ENCODE data around the gene NUDC. TPM values are rescaled to one million over a fixed set of nuclear protein-coding genes. Genes with fewer than 3 reads are reported as not detected.
A peak's percentile ranks its signal among the peaks of the same experiment; 100 is the strongest.

The NUDC gene
- total and polyA plus RNA-seq, 2 of the 13 experiments (the other 11 are each of a cell fraction or from before 2014, with no cell fraction given), result 34.7 to 104 TPM

DNA sequence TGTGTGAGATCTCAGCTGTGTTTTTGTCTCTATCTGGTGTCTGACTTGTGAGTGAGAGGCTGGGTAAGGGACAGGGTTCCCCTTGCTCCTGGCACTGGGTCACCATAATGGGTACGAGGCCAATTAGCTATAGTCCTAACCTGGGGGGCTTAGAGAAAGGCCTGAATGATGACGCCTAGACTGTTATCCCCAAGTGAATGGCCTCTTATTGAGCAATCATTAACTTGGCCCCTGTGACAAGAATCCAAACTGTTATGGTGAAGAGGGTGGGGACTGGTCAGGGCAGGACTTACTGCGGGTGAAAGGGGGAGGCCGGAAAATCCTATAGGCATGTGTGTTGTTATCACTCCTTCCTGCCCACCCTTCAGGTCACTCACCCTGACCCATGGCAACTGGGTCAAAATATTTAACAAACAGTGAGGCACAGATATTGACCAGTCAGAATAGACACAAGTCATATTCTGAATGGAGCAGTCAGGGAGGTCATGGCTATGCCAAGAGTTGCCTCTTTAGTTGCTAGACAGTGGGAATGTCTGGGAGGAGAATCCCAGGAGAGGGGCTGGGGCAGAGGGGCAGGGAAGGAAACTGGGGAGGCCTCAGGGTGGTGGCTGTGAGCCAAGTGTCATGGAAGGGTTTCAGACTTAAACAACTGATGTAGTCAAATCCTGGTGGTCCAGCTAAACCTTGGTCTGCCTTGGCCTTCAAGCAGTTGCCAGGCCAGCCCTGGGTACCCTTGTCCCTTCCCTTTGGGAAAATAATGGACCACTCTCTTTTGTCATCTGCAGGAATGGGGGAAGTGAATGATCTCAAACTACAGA lies 11.0 kb upstream of the NUDC start (continued):
- TF ChIP-seq, protein P1, sequence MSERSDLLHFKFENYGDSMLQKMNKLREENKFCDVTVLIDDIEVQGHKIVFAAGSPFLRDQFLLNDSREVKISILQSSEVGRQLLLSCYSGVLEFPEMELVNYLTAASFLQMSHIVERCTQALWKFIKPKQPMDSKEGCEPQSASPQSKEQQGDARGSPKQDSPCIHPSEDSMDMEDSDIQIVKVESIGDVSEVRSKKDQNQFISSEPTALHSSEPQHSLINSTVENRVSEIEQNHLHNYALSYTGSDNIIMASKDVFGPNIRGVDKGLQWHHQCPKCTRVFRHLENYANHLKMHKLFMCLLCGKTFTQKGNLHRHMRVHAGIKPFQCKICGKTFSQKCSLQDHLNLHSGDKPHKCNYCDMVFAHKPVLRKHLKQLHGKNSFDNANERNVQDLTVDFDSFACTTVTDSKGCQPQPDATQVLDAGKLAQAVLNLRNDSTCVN (CRISPR knock-in tag; IDR thresholded peaks at IDR 0.05; ENCODE audit: borderline replicate concordance), result peak; percentile 36; the same call in 1 of the 2 replicates
- TF ChIP-seq BORCS8-MEF2B (CRISPR knock-in tag; IDR thresholded peaks at IDR 0.05) (peak; percentile 67; the same call in 1 of the 2 replicates), ZNF780A (CRISPR knock-in tag; IDR thresholded peaks at IDR 0.05) (no peak), ZNF326 (CRISPR knock-in tag; IDR thresholded peaks at IDR 0.05; ENCODE audit: borderline replicate concordance) (no peak), PAF1 (CRISPR knock-in tag; IDR thresholded peaks at IDR 0.05) (peak; percentile 33; the same call in 1 of the 2 replicates), ZNF33A (CRISPR knock-in tag; IDR thresholded peaks at IDR 0.05; ENCODE audit: borderline replicate concordance) (peak; percentile 20; the same call in 1 of the 2 replicates), ZNF660 (CRISPR knock-in tag; IDR thresholded peaks at IDR 0.05; ENCODE audit: borderline replicate concordance, low read depth) (no peak), GATAD1 (CRISPR knock-in tag; IDR thresholded peaks at IDR 0.05) (peak; percentile 66; the same call in 1 of the 2 replicates), NCOA5 (CRISPR knock-in tag; IDR thresholded peaks at IDR 0.05) (0 out of 2 replicates have a peak, but pooled peaks have one; percentile 55), REPIN1 (CRISPR knock-in tag; IDR thresholded peaks at IDR 0.05; ENCODE audit: borderline replicate concordance, low read depth) (peak; percentile 43; the same call in 1 of the 2 replicates)
- TF ChIP-seq, protein P2, sequence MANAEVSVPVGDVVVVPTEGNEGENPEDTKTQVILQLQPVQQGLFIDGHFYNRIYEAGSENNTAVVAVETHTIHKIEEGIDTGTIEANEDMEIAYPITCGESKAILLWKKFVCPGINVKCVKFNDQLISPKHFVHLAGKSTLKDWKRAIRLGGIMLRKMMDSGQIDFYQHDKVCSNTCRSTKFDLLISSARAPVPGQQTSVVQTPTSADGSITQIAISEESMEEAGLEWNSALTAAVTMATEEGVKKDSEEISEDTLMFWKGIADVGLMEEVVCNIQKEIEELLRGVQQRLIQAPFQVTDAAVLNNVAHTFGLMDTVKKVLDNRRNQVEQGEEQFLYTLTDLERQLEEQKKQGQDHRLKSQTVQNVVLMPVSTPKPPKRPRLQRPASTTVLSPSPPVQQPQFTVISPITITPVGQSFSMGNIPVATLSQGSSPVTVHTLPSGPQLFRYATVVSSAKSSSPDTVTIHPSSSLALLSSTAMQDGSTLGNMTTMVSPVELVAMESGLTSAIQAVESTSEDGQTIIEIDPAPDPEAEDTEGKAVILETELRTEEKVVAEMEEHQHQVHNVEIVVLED (CRISPR knock-in tag; IDR thresholded peaks at IDR 0.05; ENCODE audit: borderline replicate concordance), result peak; percentile 54; the same call in 1 of the 2 replicates
- TF ChIP-seq, protein P3, sequence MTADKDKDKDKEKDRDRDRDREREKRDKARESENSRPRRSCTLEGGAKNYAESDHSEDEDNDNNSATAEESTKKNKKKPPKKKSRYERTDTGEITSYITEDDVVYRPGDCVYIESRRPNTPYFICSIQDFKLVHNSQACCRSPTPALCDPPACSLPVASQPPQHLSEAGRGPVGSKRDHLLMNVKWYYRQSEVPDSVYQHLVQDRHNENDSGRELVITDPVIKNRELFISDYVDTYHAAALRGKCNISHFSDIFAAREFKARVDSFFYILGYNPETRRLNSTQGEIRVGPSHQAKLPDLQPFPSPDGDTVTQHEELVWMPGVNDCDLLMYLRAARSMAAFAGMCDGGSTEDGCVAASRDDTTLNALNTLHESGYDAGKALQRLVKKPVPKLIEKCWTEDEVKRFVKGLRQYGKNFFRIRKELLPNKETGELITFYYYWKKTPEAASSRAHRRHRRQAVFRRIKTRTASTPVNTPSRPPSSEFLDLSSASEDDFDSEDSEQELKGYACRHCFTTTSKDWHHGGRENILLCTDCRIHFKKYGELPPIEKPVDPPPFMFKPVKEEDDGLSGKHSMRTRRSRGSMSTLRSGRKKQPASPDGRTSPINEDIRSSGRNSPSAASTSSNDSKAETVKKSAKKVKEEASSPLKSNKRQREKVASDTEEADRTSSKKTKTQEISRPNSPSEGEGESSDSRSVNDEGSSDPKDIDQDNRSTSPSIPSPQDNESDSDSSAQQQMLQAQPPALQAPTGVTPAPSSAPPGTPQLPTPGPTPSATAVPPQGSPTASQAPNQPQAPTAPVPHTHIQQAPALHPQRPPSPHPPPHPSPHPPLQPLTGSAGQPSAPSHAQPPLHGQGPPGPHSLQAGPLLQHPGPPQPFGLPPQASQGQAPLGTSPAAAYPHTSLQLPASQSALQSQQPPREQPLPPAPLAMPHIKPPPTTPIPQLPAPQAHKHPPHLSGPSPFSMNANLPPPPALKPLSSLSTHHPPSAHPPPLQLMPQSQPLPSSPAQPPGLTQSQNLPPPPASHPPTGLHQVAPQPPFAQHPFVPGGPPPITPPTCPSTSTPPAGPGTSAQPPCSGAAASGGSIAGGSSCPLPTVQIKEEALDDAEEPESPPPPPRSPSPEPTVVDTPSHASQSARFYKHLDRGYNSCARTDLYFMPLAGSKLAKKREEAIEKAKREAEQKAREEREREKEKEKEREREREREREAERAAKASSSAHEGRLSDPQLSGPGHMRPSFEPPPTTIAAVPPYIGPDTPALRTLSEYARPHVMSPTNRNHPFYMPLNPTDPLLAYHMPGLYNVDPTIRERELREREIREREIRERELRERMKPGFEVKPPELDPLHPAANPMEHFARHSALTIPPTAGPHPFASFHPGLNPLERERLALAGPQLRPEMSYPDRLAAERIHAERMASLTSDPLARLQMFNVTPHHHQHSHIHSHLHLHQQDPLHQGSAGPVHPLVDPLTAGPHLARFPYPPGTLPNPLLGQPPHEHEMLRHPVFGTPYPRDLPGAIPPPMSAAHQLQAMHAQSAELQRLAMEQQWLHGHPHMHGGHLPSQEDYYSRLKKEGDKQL (CRISPR knock-in tag; IDR thresholded peaks at IDR 0.05; ENCODE audit: low read depth), result peak; percentile 85
- TF ChIP-seq, protein P4, sequence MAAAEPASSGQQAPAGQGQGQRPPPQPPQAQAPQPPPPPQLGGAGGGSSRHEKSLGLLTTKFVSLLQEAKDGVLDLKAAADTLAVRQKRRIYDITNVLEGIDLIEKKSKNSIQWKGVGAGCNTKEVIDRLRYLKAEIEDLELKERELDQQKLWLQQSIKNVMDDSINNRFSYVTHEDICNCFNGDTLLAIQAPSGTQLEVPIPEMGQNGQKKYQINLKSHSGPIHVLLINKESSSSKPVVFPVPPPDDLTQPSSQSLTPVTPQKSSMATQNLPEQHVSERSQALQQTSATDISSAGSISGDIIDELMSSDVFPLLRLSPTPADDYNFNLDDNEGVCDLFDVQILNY (CRISPR knock-in tag; conservative IDR thresholded peaks at IDR 0.05), result no peak
- TF ChIP-seq, protein P5, sequence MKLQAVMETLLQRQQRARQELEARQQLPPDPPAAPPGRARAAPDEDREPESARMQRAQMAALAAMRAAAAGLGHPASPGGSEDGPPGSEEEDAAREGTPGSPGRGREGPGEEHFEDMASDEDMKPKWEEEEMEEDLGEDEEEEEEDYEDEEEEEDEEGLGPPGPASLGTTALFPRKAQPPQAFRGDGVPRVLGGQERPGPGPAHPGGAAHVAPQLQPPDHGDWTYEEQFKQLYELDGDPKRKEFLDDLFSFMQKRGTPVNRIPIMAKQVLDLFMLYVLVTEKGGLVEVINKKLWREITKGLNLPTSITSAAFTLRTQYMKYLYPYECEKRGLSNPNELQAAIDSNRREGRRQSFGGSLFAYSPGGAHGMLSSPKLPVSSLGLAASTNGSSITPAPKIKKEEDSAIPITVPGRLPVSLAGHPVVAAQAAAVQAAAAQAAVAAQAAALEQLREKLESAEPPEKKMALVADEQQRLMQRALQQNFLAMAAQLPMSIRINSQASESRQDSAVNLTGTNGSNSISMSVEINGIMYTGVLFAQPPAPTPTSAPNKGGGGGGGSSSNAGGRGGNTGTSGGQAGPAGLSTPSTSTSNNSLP (IDR thresholded peaks at IDR 0.05; ENCODE audit: low read depth, low read length), result peak; percentile 72

Data from HepG2 (cell line).